ENCODE data around the gene CDK6.

The CDK6 gene

DNA sequence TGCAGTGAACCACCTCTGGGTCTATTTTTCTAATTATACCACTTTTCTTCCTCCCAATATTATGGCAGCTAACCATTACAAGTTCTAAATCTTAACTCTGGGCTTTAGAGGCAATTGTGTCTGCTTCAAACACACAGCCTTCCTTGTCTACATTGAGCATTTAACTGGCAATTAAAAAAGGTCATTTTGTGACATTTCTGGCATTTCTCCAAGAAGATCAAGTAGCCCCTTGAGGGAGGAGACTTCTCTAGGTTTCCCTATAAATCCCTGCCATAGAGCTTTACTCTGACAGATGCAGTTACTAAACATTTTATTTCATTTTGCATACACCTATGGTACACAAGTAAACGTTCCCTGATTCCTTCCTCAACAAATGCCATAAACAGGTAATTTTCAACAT, 212.8 kb downstream of the CDK6 start:
- TF ChIP-seq, protein P1, sequence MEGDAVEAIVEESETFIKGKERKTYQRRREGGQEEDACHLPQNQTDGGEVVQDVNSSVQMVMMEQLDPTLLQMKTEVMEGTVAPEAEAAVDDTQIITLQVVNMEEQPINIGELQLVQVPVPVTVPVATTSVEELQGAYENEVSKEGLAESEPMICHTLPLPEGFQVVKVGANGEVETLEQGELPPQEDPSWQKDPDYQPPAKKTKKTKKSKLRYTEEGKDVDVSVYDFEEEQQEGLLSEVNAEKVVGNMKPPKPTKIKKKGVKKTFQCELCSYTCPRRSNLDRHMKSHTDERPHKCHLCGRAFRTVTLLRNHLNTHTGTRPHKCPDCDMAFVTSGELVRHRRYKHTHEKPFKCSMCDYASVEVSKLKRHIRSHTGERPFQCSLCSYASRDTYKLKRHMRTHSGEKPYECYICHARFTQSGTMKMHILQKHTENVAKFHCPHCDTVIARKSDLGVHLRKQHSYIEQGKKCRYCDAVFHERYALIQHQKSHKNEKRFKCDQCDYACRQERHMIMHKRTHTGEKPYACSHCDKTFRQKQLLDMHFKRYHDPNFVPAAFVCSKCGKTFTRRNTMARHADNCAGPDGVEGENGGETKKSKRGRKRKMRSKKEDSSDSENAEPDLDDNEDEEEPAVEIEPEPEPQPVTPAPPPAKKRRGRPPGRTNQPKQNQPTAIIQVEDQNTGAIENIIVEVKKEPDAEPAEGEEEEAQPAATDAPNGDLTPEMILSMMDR (IDR thresholded peaks at IDR 0.05): no peak

DNA sequence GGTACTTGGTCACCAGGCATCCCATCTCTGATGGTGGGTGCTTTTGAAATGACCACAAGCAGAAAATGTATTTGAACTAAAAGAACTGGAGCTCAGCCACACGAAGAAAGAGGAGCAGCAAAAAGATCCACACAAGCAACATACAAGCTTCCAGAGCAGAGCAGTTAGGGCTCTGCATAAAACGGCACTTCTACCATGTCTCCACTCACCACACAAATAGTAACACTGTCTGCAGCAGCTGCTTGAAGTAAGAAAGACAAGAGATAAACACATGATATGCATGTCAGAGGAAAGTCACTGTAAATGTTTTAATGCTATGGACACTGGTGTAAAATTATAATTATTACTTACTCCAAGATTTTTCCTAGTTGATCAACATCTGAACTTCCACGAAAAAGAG, 213.7 kb downstream of the CDK6 start:
- TF ChIP-seq, protein P1 (IDR thresholded peaks at IDR 0.05): no peak

DNA sequence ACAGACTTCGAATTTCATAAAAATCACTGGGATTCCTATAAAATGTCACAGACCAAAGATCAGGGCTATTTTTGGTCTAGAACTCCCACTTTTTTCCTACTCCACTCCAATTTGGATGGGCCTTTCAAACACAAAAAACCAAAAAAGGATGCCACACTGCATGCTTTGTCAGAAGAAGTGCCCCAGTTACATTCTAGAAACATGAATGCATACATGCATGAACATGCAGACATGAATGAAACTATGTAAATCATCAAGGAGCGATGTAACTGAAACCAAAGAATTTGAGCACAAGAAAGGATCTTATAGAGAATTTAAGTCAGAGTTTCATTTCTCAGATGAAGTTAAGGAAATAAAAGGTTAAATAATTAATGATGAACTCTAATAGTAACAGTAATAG, 214.3 kb downstream of the CDK6 start:
- TF ChIP-seq, protein P1 (IDR thresholded peaks at IDR 0.05): no peak

DNA sequence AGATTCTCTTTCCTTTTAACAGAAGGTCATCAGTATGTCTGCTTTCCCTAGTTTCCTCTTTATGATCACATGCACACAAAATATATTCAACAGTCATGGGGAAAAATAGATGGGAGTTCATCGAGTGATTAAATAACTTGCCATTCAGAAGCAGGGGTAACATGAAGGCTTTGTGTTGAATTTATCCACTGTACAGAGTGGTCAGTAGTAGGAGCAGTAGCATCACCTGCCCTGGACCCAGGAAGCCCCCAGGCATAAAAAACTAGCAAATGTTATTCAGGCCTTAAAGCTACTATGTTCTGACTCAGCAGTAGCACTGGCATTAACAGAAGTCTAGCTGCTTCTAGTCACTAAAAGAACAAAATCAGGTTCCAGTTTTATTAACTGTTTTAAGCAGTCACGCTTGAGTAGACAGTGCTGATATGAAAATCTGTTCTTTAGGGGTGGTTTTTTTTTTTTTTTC, 214.8 kb downstream of the CDK6 start:
- TF ChIP-seq, protein P1 (IDR thresholded peaks at IDR 0.05): no peak

DNA sequence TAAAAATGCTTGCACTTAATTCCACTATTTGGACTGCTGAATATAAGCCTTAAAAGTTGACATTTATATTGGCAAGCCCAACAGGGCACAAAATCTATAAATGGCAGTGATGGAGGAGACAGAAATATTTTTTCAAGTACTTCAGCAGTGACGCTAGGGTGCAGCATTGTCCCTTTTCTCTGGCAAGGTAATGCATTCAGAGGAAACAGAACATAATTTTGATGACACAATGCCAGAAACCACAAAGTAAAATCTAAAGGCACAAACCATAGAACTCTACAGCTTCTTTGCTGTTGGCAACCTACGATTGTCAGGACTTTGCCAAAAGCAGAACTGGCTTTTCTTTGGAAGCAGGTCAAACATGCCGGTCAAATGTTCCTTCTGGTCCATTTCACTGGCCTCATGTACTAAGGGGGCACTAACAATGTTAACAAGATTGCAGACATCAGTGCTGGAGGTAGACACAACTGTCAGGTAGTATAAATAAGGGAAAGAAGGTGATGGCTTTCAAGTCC, 215.3 kb downstream of the CDK6 start:
- TF ChIP-seq, protein P1 (IDR thresholded peaks at IDR 0.05): peak; percentile 80

DNA sequence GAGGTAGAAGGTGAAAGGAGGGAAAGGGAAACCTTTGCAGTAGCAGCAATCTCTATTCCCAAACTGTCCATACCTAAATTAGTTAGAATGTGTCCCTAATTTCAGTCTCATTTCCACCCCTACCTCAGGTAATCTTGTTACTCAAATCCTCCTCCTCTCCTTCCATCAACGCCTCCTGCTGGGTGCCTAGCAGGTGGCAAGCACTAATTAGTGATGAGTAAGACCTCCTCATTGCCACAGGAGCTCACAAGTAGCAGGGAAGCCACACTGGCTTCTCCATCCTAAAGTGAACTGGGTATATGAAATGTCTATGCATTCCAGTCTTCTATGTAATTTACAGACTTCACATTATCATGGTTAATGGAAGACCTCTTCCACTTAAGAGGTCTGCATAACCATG, 220.5 kb downstream of the CDK6 start:
- TF ChIP-seq, protein P1 (IDR thresholded peaks at IDR 0.05): no peak

DNA sequence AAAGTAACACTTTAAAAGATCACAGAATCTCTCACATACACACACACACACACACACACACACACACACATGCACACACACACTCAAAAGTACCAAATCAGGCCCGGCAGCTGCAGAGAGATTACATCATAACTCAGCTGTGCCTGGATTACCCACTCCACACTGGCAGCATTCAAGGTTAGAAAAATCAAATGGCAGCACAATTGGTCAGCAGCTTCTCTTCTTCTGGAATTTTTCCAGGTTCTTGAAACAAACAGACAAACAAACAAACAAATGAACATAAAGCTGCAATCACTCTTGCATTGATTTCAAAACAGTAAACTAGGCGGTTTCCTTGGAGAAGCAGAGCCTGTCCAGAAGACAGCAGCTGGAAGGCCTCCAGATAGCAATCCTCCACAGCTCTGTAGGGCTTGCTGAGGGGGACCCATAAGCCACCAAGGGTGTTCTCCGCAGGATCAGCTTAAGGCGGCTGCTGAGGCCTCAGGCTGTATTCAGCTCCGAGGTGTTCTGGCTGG, 221.7 kb downstream of the CDK6 start:
- TF ChIP-seq, protein P1 (IDR thresholded peaks at IDR 0.05): no peak

DNA sequence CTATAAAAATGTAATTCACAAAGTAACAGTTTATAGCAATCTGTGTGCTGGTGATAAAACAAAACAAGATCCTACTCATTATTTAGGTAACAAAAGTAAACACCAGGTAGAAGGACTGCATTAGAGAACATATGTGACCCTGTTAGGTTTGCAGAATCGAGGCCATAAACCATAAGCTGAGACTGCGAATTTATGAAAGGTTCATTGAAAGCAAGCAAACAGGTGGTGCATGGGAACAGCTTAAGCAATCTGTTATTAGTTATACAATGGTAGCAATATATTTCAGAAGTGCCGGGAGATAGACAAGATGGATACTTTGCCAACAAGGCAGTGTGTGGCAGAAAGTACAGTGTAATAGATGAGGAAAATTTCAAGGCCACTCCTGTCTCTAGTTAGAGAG, 222.7 kb downstream of the CDK6 start:
- TF ChIP-seq, protein P1 (IDR thresholded peaks at IDR 0.05): no peak

All from LNCAP (cell line).